Spleen (tissue), 11 donors: ENCODE results near the gene SELL. TPM values are rescaled to one million over a fixed set of nuclear protein-coding genes. Genes with fewer than 3 reads are reported as not detected.

ENCODE experiments used
- DNase-seq: peaks from one replicate; pipeline ENCODE4 v3.0.0-alpha.2; 2020
- H3K27ac ChIP-seq, 8 donors: fragments of 200-600 bp; sonication (generic) in 7 of 8; 1 replicate in 4 of 8; 2 replicates in 4 of 8; pipeline versions ENCODE4 v1.5.0 to v1.8.0; 2016 to 2021; ENCODE audit warnings: inconsistent platforms in 4 of 8, mild to moderate bottlenecking in 4 of 8, moderate library complexity in 1 of 8
- H3K27me3 ChIP-seq, 7 donors: fragments of 200-600 bp; sonication (generic) in 6 of 7; replicated peaks in 1 of 7; 1 replicate in 4 of 7; 2 replicates in 3 of 7; pipeline versions ENCODE4 v1.5.0 to v1.8.0; 2016 to 2021; ENCODE audit warnings: inconsistent platforms in 3 of 7, mild to moderate bottlenecking in 1 of 7
- H3K36me3 ChIP-seq, 6 donors: fragments of 200-600 bp; sonication (generic) in 5 of 6; 1 replicate in 4 of 6; 2 replicates in 2 of 6; pipeline versions ENCODE4 v1.5.0 to v1.8.0; 2016 to 2021; ENCODE audit warnings: inconsistent platforms in 2 of 6
- H3K4me1 ChIP-seq, 6 donors: fragments of 200-600 bp; sonication (generic) in 5 of 6; 1 replicate in 3 of 6; 2 replicates in 3 of 6; pipeline versions ENCODE4 v1.5.0 to v1.8.0; 2016 to 2021; ENCODE audit warnings: inconsistent platforms in 3 of 6
- H3K4me3 ChIP-seq, 8 donors: fragments of 200-600 bp; sonication (generic) in 7 of 8; 1 replicate in 4 of 8; 2 replicates in 4 of 8; pipeline versions ENCODE4 v1.5.0 to v1.8.0; 2016 to 2021; ENCODE audit warnings: inconsistent platforms in 4 of 8, mild to moderate bottlenecking in 4 of 8, moderate library complexity in 2 of 8
- H3K9me3 ChIP-seq, 8 donors: fragments of 200-600 bp; sonication (generic) in 7 of 8; 1 replicate in 4 of 8; 2 replicates in 4 of 8; pipeline versions ENCODE4 v1.5.0 to v1.8.0; 2016 to 2021; ENCODE audit warnings: inconsistent platforms in 4 of 8
- POLR2A ChIP-seq, 3 donors: fragments of 450-650 bp; IDR thresholded peaks; one replicate each; pipeline ENCODE4 v1.5.1; 2017; ENCODE audit warnings: antibody characterized with exemption in 3 of 3, mild to moderate bottlenecking in 1 of 3
- POLR2AphosphoS5 ChIP-seq, 3 donors: sonication (generic); formaldehyde crosslinking; IDR thresholded peaks; one replicate each; pipeline ENCODE4 v1.5.1; 2017; ENCODE audit warnings: antibody characterized with exemption in 3 of 3
- WGBS, 5 donors: extraction: QIAGEN DNeasy Blood & Tissue Kit in 3 of 5; methylation state at CpG; one replicate each; pipeline versions ENCODE4 v1.1.5 to v1.1.7; 2013 to 2018; 5-methylcytosine and 5-hydroxymethylcytosine counted together
- intact Hi-C: fragments of 100-400 bp; cut with DNase I; formaldehyde crosslinking; loops from one replicate; pipeline ENCODE4 v1.15.0; 2023; ENCODE audit warnings: low total_unique reads
- polyA plus RNA-seq, 3 donors: library from polyadenylated mRNA; stranded (reverse); fragments of 200-250 nt; gene quantifications; one replicate each; pipeline ENCODE4 v1.2.1, GENCODE V29; 2013
- total RNA-seq, 7 donors: library from RNA; depleted of rRNA in 3 of 7; stranded (reverse); fragments of >200 nt in 3 of 7; fragmentation: NEBNext Ultra II Directional in 4 of 7; extraction: Animal tissue kit (Norgen Biotek cat#: 25700) in 4 of 7; gene quantifications; one replicate each; pipeline versions ENCODE4 v1.1.0 to v1.2.1, GENCODE V29; 2016 to 2021
- TF ChIP-seq, protein P1 (sequence below), 11 experiments: fragments of 200-600 bp in 7 of 11; fragments of 450-650 bp in 4 of 11; sonication (generic) in 4 of 11; IDR thresholded peaks in 8 of 11; conservative IDR thresholded peaks in 3 of 11; 1 replicate in 7 of 11; 2 replicates in 4 of 11; pipeline versions ENCODE4 v1.4.0 to v1.8.0; 2016 to 2021; ENCODE audit warnings: antibody characterized with exemption in 11 of 11, inconsistent platforms in 4 of 11, mild to moderate bottlenecking in 1 of 11
- donor health status: healthy with polysubstance abuse.
- donor health status: DM: no; HTN: no; CAD: no; lungs with moderate emphysema.
- donor health status: DM: no; HTN: no; CAD: no.
- donor health status: Bipolar disorder and iron deficiency.
- donor health status: healthy.
- donor health status: DM: no; HTN: no; CAD: no.
- donor health status: DM: yes; HTN: yes; CAD: no.

The SELL gene
- total and polyA plus RNA-seq, 10 donors, result 127 to 409 (median 165) TPM

DNA sequence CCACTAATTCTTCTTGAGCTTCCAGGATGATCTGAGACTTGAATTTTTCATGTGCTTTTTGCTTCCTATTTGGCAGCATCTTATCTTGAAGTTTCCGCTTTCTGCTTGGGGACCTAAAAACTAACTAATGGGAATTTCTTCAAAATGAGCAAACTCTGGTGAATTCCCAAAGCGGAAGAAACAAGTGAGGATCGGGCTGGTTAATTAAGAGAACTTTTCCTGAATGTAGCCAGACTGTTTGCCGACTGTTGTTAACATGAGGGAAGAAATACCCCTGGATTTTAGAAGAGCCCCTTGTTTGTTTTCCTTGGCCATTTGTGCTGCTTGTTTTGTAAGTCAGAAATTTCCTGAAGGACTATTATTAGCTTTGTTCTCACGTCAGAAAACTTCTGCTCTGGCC, 28.6 kb upstream of the SELL start:
- no peak for DNase-seq
- Histone ChIP-seq H3K36me3 (no peaks in the 10 kb centered on the region), H3K4me3 (no peak overlapping the region), H3K4me1 (no peaks in the 10 kb centered on the region), H3K27me3 (peaks cover 0 to 19% (median 0%) of the 10 kb centered on the region in 7 donors), H3K9me3 (no peaks in the 10 kb centered on the region), H3K27ac (no peak overlapping the region)
- intact Hi-C loops, result no loop called here
- 51 to 78% (median 71%) methylated on average over 5 of the region's 5 CpGs for WGBS, 5 donors
- TF ChIP-seq, protein P1, sequence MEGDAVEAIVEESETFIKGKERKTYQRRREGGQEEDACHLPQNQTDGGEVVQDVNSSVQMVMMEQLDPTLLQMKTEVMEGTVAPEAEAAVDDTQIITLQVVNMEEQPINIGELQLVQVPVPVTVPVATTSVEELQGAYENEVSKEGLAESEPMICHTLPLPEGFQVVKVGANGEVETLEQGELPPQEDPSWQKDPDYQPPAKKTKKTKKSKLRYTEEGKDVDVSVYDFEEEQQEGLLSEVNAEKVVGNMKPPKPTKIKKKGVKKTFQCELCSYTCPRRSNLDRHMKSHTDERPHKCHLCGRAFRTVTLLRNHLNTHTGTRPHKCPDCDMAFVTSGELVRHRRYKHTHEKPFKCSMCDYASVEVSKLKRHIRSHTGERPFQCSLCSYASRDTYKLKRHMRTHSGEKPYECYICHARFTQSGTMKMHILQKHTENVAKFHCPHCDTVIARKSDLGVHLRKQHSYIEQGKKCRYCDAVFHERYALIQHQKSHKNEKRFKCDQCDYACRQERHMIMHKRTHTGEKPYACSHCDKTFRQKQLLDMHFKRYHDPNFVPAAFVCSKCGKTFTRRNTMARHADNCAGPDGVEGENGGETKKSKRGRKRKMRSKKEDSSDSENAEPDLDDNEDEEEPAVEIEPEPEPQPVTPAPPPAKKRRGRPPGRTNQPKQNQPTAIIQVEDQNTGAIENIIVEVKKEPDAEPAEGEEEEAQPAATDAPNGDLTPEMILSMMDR (IDR thresholded peaks at IDR 0.05 in 8 of 11, conservative IDR thresholded peaks at IDR 0.05 in 3 of 11), result no peak
- TF ChIP-seq POLR2AphosphoS5 (IDR thresholded peaks at IDR 0.05) (no peak), POLR2A (IDR thresholded peaks at IDR 0.05) (no peak)

DNA sequence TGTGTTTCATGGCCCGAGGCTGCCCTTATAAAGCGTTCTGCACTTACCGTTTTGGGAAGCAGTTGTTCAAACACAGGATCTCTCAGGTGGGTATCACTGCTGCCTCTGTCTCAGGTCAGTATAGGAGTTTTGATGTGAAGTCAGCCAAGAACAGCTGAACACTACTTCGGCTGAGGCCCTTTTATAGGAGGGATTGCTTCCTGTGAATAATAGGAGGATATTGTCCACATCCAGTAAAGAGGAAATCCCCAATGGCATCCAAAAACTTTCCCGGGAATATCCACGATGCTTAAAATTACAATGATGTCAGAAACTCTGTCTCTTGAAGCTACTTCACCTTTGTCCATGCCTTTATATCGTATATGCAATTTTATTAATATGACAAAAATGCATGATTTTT, 22.5 kb upstream of the SELL start, which contains the start of gene SELE:
TSS of gene SELE (minus strand) at position 156 of the 400 bp plus-strand sequence. CDS start 467 bp downstream, outside the sequence.
- H3K27ac ChIP-seq, result no peak within 1 kb of the TSS
- WGBS, 5 donors, result 63 to 77% (median 75%) methylated on average over 7 of the region's 7 CpGs
- H3K4me3 ChIP-seq, result no peak within 1 kb of the TSS
- H3K4me1 ChIP-seq, result no peaks in the 10 kb centered on the region
- H3K9me3 ChIP-seq, result no peaks in the 10 kb centered on the region
- intact Hi-C loops, result no loop called here
- no peaks in the 10 kb centered on the region for H3K36me3 ChIP-seq
- DNase-seq, result no peak
- TF ChIP-seq POLR2AphosphoS5 (IDR thresholded peaks at IDR 0.05) (no peak), POLR2A (IDR thresholded peaks at IDR 0.05) (no peak)
- TF ChIP-seq, protein P1 (IDR thresholded peaks at IDR 0.05 in 8 of 11, conservative IDR thresholded peaks at IDR 0.05 in 3 of 11), result no peak
- H3K27me3 ChIP-seq, result peaks cover 0 to 15% (median 0%) of the 10 kb centered on the region in 7 donors

DNA sequence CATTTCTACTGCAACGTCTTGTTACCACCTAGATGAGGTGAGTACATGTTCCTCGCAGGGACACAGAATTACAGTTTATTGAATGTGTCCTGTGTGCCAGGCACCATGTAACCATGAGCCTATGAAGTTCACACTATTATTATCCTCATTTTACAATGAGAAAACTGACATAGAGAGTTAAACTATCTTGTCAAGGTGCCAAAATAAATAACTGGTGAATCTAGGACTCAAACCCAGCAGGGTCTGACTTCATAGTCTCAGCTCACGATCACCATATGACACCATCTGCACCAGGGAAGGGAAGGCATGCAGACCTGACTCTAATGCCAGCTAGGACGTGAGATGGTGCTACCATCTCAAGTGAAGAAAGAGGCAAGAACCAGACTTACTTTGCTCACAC, 20.0 kb upstream of the SELL start:
- DNase-seq, result no peak
- H3K4me3 ChIP-seq, result no peak overlapping the region
- H3K4me1 ChIP-seq, result no peaks in the 10 kb centered on the region
- 68 to 87% (median 85%) methylated on average over 4 of the region's 4 CpGs for WGBS, 5 donors
- peaks cover 0 to 9% (median 0%) of the 10 kb centered on the region in 7 donors for H3K27me3 ChIP-seq
- H3K9me3 ChIP-seq, result no peaks in the 10 kb centered on the region
- no peaks in the 10 kb centered on the region for H3K36me3 ChIP-seq
- TF ChIP-seq POLR2A (IDR thresholded peaks at IDR 0.05) (no peak), POLR2AphosphoS5 (IDR thresholded peaks at IDR 0.05) (no peak)
- TF ChIP-seq, protein P1 (IDR thresholded peaks at IDR 0.05 in 8 of 11, conservative IDR thresholded peaks at IDR 0.05 in 3 of 11), result no peak
- H3K27ac ChIP-seq, result no peak overlapping the region
- intact Hi-C loops, result no loop called here

DNA sequence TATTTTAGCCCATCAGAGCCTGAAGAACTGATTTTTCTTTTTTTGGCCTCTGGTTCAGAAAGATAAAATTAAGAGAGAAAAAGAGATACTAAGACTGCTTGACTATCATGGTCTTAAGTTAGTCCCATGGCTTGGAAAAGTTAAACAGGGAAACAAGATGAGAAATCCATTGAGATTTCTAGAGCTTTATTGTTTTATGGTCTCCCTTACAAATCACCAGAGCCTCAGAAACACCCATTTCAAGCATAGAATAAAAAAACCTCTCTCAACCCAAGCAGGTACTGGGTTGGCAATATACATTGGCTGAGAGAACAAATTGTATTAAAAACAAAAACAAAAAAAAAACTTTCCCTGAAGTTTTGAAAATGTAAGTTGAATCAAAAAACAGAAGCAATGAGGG, 18.6 kb upstream of the SELL start:
- Histone ChIP-seq H3K27ac (no peak overlapping the region), H3K9me3 (no peaks in the 10 kb centered on the region), H3K4me3 (no peak overlapping the region), H3K27me3 (peaks cover 0 to 4% (median 0%) of the 10 kb centered on the region in 7 donors), H3K36me3 (no peaks in the 10 kb centered on the region), H3K4me1 (no peaks in the 10 kb centered on the region)
- intact Hi-C loops, result no loop called here
- no peak for DNase-seq
- TF ChIP-seq, protein P1 (IDR thresholded peaks at IDR 0.05 in 8 of 11, conservative IDR thresholded peaks at IDR 0.05 in 3 of 11), result no peak
- TF ChIP-seq POLR2A (IDR thresholded peaks at IDR 0.05) (no peak), POLR2AphosphoS5 (IDR thresholded peaks at IDR 0.05) (no peak)
